Measurements from ENCODE around the gene TMEM87B. TPM values are rescaled to one million over a fixed set of nuclear protein-coding genes. Genes with fewer than 3 reads are reported as not detected.

TMEM87B gene
- total and polyA plus RNA-seq, 2 of the 4 experiments (the other 2 are of a cell fraction), result 6.3 to 12.5 TPM

DNA sequence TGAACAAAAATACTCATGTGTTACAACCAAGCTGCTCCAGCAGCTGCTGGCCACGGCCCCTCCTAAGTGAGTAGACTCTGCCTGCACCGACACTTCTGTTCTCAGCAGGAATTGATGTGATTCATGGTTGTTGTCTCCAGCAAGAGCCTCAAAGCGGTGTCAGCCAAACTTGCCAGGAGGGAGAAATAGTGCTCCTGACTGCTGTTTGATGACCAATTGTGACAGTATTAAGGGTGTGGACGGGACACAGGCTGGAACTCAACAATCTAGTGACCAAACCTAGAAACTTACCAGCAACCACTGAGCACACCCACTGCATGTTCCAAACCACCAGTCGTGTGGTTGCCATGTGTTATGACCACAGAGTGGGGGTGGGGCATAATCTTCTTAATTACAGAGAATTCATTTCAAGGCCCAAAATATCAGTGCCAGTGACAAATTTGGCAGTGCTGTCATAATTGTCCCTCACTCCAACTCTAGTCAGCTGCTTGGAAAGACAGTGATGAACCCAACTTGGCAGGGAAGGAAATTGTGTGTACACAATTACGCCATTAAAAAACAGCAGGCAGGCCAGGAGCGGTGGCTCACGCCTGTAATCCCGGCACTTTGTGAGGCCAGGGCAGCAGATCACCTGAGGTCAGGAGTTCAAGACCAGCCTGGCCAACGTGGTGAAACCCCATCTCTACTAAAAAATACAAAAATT lies 113.5 kb downstream of the TMEM87B start:
- Histone ChIP-seq H2BK20ac (ENCODE audit: low read depth, low read length) (no peak overlapping the region), H4K20me1 (ENCODE audit: insufficient read depth, low read length) (no peaks in the 10 kb centered on the region), H3K4ac (ENCODE audit: low read depth, low read length) (no peak overlapping the region), H2BK15ac (ENCODE audit: low read depth, low read length) (no peak overlapping the region), H4K91ac (ENCODE audit: insufficient read depth, low read depth, low read length) (no peak overlapping the region), H2AK5ac (ENCODE audit: low read depth, low read length) (no peak overlapping the region), H3K4me3 (ENCODE audit: insufficient read depth, low read depth, low read length) (no peak overlapping the region), H3K27ac (ENCODE audit: insufficient read depth, low read length) (no peak overlapping the region), H3K9me1 (ENCODE audit: insufficient read depth, low read length) (no peaks in the 10 kb centered on the region), H4K5ac (ENCODE audit: low read depth, low read length) (no peak overlapping the region), H3K9ac (ENCODE audit: low read depth, low read length) (no peak overlapping the region), H3K27me3 (ENCODE audit: control insufficient read depth, insufficient read depth, low read length) (no peaks in the 10 kb centered on the region; the same call in 1 of the 2 replicates), H4K8ac (ENCODE audit: low read depth in 2 of 2, low read length in 2 of 2) (no peak overlapping the region), H2AK9ac (replicated peaks; ENCODE audit: low read depth, low read length, poor library complexity) (no peak overlapping the region), H3K56ac (ENCODE audit: extremely low read depth, insufficient read depth, low read length) (no peak overlapping the region), H3K79me1 (ENCODE audit: low read depth in 1 of 2, low read length in 2 of 2) (no peaks in the 10 kb centered on the region; a peak in 1 of 4 replicates), H3K4me2 (ENCODE audit: low read depth, low read length) (no peak overlapping the region), H3K9me3 (ENCODE audit: control insufficient read depth, insufficient read depth, low read length) (no peaks in the 10 kb centered on the region), H3K23ac (ENCODE audit: low read depth, low read length) (no peak overlapping the region), H2AFZ (replicated peaks; ENCODE audit: low read length, poor library complexity) (no peak overlapping the region), H3K36me3 (ENCODE audit: control insufficient read depth, insufficient read depth, low read length) (no peaks in the 10 kb centered on the region), H2BK120ac (ENCODE audit: low read depth, low read length) (no peak overlapping the region), H2BK5ac (ENCODE audit: low read depth, low read length, poor library complexity, severe bottlenecking) (no peak overlapping the region), H3K18ac (ENCODE audit: low read depth, low read length) (no peak overlapping the region), H3K14ac (replicated peaks; ENCODE audit: low read depth, low read length) (no peak overlapping the region), H3K4me1 (ENCODE audit: control insufficient read depth, insufficient read depth, low read length) (no peaks in the 10 kb centered on the region)
- ChIA-PET POLR2A (ENCODE audit: unreplicated experiment) (no interaction called here), CTCF (no interaction called here)
- dilution Hi-C loops (cut with HindIII; ENCODE audit: low sequenced_read_pairs, unreplicated experiment), result no loop called here
- in situ Hi-C loops (cut with MboI; ENCODE audit: low sequenced_read_pairs), result no loop called here
- WGBS, 2 experiments (ENCODE audit: extremely low coverage in 2 of 2, insufficient read length in 1 of 2), result 92% methylated on average over 2 of the region's 10 CpGs; no CpG with 5 or more reads in 1 of the 2 experiments
- TF ChIP-seq MXI1 (IDR thresholded peaks at IDR 0.05; ENCODE audit: borderline replicate concordance, low read depth, low read length), result no peak
- no peak for TF ChIP-seq RFX5 (IDR thresholded peaks at IDR 0.05; ENCODE audit: low read depth, low read length)
- TF ChIP-seq, protein P1, sequence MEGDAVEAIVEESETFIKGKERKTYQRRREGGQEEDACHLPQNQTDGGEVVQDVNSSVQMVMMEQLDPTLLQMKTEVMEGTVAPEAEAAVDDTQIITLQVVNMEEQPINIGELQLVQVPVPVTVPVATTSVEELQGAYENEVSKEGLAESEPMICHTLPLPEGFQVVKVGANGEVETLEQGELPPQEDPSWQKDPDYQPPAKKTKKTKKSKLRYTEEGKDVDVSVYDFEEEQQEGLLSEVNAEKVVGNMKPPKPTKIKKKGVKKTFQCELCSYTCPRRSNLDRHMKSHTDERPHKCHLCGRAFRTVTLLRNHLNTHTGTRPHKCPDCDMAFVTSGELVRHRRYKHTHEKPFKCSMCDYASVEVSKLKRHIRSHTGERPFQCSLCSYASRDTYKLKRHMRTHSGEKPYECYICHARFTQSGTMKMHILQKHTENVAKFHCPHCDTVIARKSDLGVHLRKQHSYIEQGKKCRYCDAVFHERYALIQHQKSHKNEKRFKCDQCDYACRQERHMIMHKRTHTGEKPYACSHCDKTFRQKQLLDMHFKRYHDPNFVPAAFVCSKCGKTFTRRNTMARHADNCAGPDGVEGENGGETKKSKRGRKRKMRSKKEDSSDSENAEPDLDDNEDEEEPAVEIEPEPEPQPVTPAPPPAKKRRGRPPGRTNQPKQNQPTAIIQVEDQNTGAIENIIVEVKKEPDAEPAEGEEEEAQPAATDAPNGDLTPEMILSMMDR (conservative IDR thresholded peaks at IDR 0.05; ENCODE audit: low read depth, low read length), result no peak
- no peak for TF ChIP-seq MAZ (IDR thresholded peaks at IDR 0.05; ENCODE audit: borderline replicate concordance, low read depth, low read length)
- TF ChIP-seq CEBPB (IDR thresholded peaks at IDR 0.05; ENCODE audit: low read depth, low read length), result no peak
- TF ChIP-seq SMC3 (IDR thresholded peaks at IDR 0.05; ENCODE audit: low read depth, low read length), result no peak
- TF ChIP-seq RCOR1 (IDR thresholded peaks at IDR 0.05; ENCODE audit: insufficient replicate concordance, low read length), result no peak
- no peak for TF ChIP-seq CHD1 (IDR thresholded peaks at IDR 0.05; ENCODE audit: low read depth, low read length)
- no peak for TF ChIP-seq MAFK (IDR thresholded peaks at IDR 0.05; ENCODE audit: low read depth, low read length)
- no peak for TF ChIP-seq NFE2L2 (IDR thresholded peaks at IDR 0.05; ENCODE audit: low read depth, low read length)
- TF ChIP-seq, protein P2, sequence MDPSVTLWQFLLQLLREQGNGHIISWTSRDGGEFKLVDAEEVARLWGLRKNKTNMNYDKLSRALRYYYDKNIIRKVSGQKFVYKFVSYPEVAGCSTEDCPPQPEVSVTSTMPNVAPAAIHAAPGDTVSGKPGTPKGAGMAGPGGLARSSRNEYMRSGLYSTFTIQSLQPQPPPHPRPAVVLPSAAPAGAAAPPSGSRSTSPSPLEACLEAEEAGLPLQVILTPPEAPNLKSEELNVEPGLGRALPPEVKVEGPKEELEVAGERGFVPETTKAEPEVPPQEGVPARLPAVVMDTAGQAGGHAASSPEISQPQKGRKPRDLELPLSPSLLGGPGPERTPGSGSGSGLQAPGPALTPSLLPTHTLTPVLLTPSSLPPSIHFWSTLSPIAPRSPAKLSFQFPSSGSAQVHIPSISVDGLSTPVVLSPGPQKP (IDR thresholded peaks at IDR 0.05; ENCODE audit: borderline replicate concordance, low read depth, low read length), result no peak
- TF ChIP-seq POLR2A (IDR thresholded peaks at IDR 0.05; ENCODE audit: low read depth, low read length), result no peak
- no peak for TF ChIP-seq RAD21 (IDR thresholded peaks at IDR 0.05; ENCODE audit: low read length)
- TF ChIP-seq FOS (IDR thresholded peaks at IDR 0.05; ENCODE audit: low read depth, low read length), result no peak
- TF ChIP-seq, protein P3, sequence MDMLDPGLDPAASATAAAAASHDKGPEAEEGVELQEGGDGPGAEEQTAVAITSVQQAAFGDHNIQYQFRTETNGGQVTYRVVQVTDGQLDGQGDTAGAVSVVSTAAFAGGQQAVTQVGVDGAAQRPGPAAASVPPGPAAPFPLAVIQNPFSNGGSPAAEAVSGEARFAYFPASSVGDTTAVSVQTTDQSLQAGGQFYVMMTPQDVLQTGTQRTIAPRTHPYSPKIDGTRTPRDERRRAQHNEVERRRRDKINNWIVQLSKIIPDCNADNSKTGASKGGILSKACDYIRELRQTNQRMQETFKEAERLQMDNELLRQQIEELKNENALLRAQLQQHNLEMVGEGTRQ (IDR thresholded peaks at IDR 0.05; ENCODE audit: low read depth, low read length), result no peak
- no peak for TF ChIP-seq BHLHE40 (IDR thresholded peaks at IDR 0.05; ENCODE audit: low read depth, low read length)
- DNase-seq (no peak), ATAC-seq (ENCODE audit: low read depth) (no peak)
- no TSS peak for BruUV-seq (replicated peaks)
- intact Hi-C loops (cut with micrococcal nuclease), result no loop called here

Measured in IMR-90 (cell line).